ENCODE results near the gene SH3RF3.

GRCh38 chr2:109474319-109474825 is 345.4 kb downstream of the SH3RF3 start:
- TF ChIP-seq YY1 (IDR thresholded peaks at IDR 0.05; ENCODE audit: insufficient read depth, insufficient read length) (no peak), SUZ12 (IDR thresholded peaks at IDR 0.05; ENCODE audit: extremely low read depth, insufficient read depth, insufficient read length) (no peak), ZNF274 (IDR thresholded peaks at IDR 0.05; ENCODE audit: low read depth, low read length) (no peak)

Measured in NT2/D1 (cell line).